GM12878 (cell line): Measurements from ENCODE around the gene TNRC6C. TPM values are rescaled to one million over a fixed set of nuclear protein-coding genes. Genes with fewer than 3 reads are reported as not detected.

Experiments
- ATF3 ChIP-seq: IDR thresholded peaks from 2 replicates; pipeline ENCODE4 v1.6.1; 2011; ENCODE audit warnings: low read depth, mild to moderate bottlenecking, low read length, moderate library complexity, borderline replicate concordance; ENCODE audit errors: extremely low read depth
- BACH1 ChIP-seq: fragments of 450-650 bp; IDR thresholded peaks from 2 replicates; pipeline ENCODE4 v1.6.1; 2017; ENCODE audit warnings: mild to moderate bottlenecking, borderline replicate concordance
- CHD2 ChIP-seq: IDR thresholded peaks from 2 replicates; pipeline ENCODE4 v1.6.1; 2011; ENCODE audit warnings: low read depth, low read length, improper control_type of control experiment, borderline replicate concordance
- DPF2 ChIP-seq: fragments of 450-650 bp; IDR thresholded peaks from 2 replicates; pipeline ENCODE4 v1.6.1; 2017; ENCODE audit warnings: mild to moderate bottlenecking
- FOS ChIP-seq: IDR thresholded peaks from 3 replicates; pipeline ENCODE4 v1.6.1; 2011; ENCODE audit warnings: borderline replicate concordance; ENCODE audit not compliant: insufficient read length; ENCODE audit errors: extremely low read depth
- FOXK2 ChIP-seq: fragments of 450-650 bp; IDR thresholded peaks from 2 replicates; pipeline ENCODE4 v1.6.1; 2017; ENCODE audit warnings: mild to moderate bottlenecking, moderate library complexity
- GATAD2B ChIP-seq: fragments of 450-650 bp; conservative IDR thresholded peaks from 2 replicates; pipeline ENCODE4 v1.6.1; 2017; ENCODE audit warnings: low read depth, mild to moderate bottlenecking, moderate library complexity
- MYB ChIP-seq: fragments of 150-350 bp; IDR thresholded peaks from 2 replicates; pipeline ENCODE4 v1.6.1; 2014; ENCODE audit warnings: mild to moderate bottlenecking, low read depth, low read length, borderline replicate concordance
- NFXL1 ChIP-seq: fragments of 450-650 bp; IDR thresholded peaks from 2 replicates; pipeline ENCODE4 v1.6.1; 2017; ENCODE audit warnings: antibody characterized with exemption, mild to moderate bottlenecking, borderline replicate concordance
- NFYA ChIP-seq: IDR thresholded peaks from 2 replicates; pipeline ENCODE4 v1.6.1; 2011; ENCODE audit warnings: low read depth, mild to moderate bottlenecking, low read length, improper control_type of control experiment, borderline replicate concordance
- PML ChIP-seq: IDR thresholded peaks from 2 replicates; pipeline ENCODE4 v1.6.1; 2012; ENCODE audit warnings: low read length, inconsistent platforms
- SIX5 ChIP-seq: IDR thresholded peaks from 2 replicates; pipeline ENCODE4 v1.6.1; 2011; ENCODE audit warnings: mild to moderate bottlenecking, low read depth, low read length, moderate library complexity; ENCODE audit not compliant: severe bottlenecking
- SMAD5 ChIP-seq: IDR thresholded peaks from 2 replicates; pipeline ENCODE4 v1.6.1; 2016; ENCODE audit warnings: antibody characterized with exemption, low read depth
- TBL1XR1 ChIP-seq: IDR thresholded peaks from 2 replicates; pipeline ENCODE4 v1.6.1; 2012; ENCODE audit warnings: low read depth, low read length, improper control_type of control experiment
- YBX1 ChIP-seq: fragments of 450-650 bp; IDR thresholded peaks from 2 replicates; pipeline ENCODE4 v1.6.1; 2016; ENCODE audit warnings: antibody characterized with exemption
- polyA plus RNA-seq, 11 experiments: library from polyadenylated mRNA; depleted of rRNA in 4 of 11; unstranded in 6 of 11; stranded (reverse) in 5 of 11; fragments of >200 nt; fragmentation: Nextera tagmentation in 4 of 11; fragmentation: Illumina TruSeq in 1 of 11; extraction: Ambion mirVana in 4 of 11; extraction: Trizol in 1 of 11; gene quantifications; 1 replicate in 1 of 11; 2 replicates in 10 of 11; pipeline versions ENCODE4 v1.2.1 to v1.2.3, GENCODE V29; 2011 to 2016; ENCODE audit warnings: inconsistent platforms in 2 of 11, missing spikeins in 2 of 11, low read depth in 1 of 11
- total RNA-seq, 4 experiments: library from RNA; depleted of rRNA in 3 of 4; stranded (reverse); fragments of >200 nt in 3 of 4; fragmentation: Illumina TruSeq in 1 of 4; extraction: Trizol in 1 of 4; gene quantifications; 2 replicates each; pipeline versions ENCODE4 v1.2.1 to v1.2.3, GENCODE V29; 2013 to 2021
- TF ChIP-seq, protein P1 (sequence below): fragments of 450-650 bp; IDR thresholded peaks from 2 replicates; pipeline ENCODE4 v1.6.1; 2016; ENCODE audit warnings: mild to moderate bottlenecking, moderate library complexity, borderline replicate concordance
- TF ChIP-seq, protein P2 (sequence below): fragments of 450-650 bp; IDR thresholded peaks from 2 replicates; pipeline ENCODE4 v1.6.1; 2014; ENCODE audit warnings: mild to moderate bottlenecking
- TF ChIP-seq, protein P3 (sequence below): IDR thresholded peaks from 2 replicates; pipeline ENCODE4 v1.6.1; 2012; ENCODE audit warnings: mild to moderate bottlenecking, low read depth, low read length
- TF ChIP-seq, protein P4 (sequence below): IDR thresholded peaks from 2 replicates; pipeline ENCODE4 v1.6.1; 2012; ENCODE audit warnings: low read depth, low read length, improper control_type of control experiment
- TF ChIP-seq, protein P5 (sequence below): IDR thresholded peaks from 2 replicates; pipeline ENCODE4 v1.6.1; 2012; ENCODE audit warnings: low read depth, low read length, improper control_type of control experiment

The TNRC6C gene
- total and polyA plus RNA-seq, 10 of the 15 experiments (the other 5 are each of a cell fraction or from before 2014, with no cell fraction given), result 0.40 to 6.1 (median 0.96) TPM

DNA sequence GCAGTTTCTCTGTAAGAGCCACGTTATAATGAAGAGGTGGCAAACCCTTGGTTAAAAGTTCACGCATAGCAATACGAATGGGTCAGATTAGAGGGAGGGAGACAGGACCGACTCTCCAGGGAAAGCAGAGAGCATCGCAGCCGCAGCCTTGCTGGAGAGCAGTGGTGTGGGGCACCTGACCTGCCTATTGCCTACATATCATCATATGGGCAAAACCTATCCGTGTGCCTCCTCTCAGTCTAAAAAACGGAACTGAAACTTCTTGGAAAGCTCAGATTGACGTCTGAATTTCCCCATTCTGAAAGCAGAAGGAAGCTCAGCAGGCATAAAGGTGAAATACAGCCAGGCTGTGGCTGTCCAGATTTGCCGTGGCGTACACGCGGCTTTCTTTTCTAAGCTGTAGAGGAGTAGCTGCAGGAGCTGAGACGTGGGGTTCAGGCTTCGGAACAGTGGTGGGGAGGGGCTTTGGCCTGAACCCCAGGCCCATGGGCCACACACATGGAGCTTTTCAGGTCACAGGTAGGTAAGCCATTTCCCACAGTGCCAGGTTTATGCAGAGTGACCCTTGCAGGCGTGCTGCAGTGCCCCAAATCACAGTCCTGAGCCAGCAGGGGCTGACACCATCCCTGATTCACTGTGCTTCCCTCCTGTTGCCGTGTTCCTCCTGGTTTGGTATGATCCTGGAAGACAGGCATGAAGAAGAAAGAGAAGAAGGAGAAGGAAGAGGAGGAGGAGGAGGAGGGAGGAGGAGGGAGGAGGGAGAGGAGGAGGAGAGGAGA, 41.6 kb upstream of the TNRC6C start (continued):
- TF ChIP-seq, protein P1, sequence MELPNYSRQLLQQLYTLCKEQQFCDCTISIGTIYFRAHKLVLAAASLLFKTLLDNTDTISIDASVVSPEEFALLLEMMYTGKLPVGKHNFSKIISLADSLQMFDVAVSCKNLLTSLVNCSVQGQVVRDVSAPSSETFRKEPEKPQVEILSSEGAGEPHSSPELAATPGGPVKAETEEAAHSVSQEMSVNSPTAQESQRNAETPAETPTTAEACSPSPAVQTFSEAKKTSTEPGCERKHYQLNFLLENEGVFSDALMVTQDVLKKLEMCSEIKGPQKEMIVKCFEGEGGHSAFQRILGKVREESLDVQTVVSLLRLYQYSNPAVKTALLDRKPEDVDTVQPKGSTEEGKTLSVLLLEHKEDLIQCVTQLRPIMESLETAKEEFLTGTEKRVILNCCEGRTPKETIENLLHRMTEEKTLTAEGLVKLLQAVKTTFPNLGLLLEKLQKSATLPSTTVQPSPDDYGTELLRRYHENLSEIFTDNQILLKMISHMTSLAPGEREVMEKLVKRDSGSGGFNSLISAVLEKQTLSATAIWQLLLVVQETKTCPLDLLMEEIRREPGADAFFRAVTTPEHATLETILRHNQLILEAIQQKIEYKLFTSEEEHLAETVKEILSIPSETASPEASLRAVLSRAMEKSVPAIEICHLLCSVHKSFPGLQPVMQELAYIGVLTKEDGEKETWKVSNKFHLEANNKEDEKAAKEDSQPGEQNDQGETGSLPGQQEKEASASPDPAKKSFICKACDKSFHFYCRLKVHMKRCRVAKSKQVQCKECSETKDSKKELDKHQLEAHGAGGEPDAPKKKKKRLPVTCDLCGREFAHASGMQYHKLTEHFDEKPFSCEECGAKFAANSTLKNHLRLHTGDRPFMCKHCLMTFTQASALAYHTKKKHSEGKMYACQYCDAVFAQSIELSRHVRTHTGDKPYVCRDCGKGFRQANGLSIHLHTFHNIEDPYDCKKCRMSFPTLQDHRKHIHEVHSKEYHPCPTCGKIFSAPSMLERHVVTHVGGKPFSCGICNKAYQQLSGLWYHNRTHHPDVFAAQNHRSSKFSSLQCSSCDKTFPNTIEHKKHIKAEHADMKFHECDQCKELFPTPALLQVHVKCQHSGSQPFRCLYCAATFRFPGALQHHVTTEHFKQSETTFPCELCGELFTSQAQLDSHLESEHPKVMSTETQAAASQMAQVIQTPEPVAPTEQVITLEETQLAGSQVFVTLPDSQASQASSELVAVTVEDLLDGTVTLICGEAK, result no peak
- no peak for TF ChIP-seq CHD2
- TF ChIP-seq GATAD2B, result peak; percentile 67; the same call in 1 of the 2 replicates
- TF ChIP-seq SIX5, result no peak
- 0 out of 2 replicates have a peak, but pooled peaks have one; percentile 15 for TF ChIP-seq BACH1
- TF ChIP-seq FOS, result no peak
- TF ChIP-seq NFYA, result no peak
- TF ChIP-seq TBL1XR1, result no peak
- TF ChIP-seq, protein P2, sequence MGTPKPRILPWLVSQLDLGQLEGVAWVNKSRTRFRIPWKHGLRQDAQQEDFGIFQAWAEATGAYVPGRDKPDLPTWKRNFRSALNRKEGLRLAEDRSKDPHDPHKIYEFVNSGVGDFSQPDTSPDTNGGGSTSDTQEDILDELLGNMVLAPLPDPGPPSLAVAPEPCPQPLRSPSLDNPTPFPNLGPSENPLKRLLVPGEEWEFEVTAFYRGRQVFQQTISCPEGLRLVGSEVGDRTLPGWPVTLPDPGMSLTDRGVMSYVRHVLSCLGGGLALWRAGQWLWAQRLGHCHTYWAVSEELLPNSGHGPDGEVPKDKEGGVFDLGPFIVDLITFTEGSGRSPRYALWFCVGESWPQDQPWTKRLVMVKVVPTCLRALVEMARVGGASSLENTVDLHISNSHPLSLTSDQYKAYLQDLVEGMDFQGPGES, result no peak
- peak; percentile 78 for TF ChIP-seq DPF2
- no peak for TF ChIP-seq SMAD5
- no peak for TF ChIP-seq ATF3
- TF ChIP-seq, protein P3, sequence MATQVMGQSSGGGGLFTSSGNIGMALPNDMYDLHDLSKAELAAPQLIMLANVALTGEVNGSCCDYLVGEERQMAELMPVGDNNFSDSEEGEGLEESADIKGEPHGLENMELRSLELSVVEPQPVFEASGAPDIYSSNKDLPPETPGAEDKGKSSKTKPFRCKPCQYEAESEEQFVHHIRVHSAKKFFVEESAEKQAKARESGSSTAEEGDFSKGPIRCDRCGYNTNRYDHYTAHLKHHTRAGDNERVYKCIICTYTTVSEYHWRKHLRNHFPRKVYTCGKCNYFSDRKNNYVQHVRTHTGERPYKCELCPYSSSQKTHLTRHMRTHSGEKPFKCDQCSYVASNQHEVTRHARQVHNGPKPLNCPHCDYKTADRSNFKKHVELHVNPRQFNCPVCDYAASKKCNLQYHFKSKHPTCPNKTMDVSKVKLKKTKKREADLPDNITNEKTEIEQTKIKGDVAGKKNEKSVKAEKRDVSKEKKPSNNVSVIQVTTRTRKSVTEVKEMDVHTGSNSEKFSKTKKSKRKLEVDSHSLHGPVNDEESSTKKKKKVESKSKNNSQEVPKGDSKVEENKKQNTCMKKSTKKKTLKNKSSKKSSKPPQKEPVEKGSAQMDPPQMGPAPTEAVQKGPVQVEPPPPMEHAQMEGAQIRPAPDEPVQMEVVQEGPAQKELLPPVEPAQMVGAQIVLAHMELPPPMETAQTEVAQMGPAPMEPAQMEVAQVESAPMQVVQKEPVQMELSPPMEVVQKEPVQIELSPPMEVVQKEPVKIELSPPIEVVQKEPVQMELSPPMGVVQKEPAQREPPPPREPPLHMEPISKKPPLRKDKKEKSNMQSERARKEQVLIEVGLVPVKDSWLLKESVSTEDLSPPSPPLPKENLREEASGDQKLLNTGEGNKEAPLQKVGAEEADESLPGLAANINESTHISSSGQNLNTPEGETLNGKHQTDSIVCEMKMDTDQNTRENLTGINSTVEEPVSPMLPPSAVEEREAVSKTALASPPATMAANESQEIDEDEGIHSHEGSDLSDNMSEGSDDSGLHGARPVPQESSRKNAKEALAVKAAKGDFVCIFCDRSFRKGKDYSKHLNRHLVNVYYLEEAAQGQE, result no peak
- TF ChIP-seq, protein P4, sequence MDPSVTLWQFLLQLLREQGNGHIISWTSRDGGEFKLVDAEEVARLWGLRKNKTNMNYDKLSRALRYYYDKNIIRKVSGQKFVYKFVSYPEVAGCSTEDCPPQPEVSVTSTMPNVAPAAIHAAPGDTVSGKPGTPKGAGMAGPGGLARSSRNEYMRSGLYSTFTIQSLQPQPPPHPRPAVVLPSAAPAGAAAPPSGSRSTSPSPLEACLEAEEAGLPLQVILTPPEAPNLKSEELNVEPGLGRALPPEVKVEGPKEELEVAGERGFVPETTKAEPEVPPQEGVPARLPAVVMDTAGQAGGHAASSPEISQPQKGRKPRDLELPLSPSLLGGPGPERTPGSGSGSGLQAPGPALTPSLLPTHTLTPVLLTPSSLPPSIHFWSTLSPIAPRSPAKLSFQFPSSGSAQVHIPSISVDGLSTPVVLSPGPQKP, result no peak
- no peak for TF ChIP-seq MYB
- TF ChIP-seq FOXK2, result no peak
- TF ChIP-seq, protein P5, sequence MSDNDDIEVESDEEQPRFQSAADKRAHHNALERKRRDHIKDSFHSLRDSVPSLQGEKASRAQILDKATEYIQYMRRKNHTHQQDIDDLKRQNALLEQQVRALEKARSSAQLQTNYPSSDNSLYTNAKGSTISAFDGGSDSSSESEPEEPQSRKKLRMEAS, result no peak
- no peak for TF ChIP-seq YBX1
- no peak for TF ChIP-seq NFXL1
- no peak for TF ChIP-seq PML
